Left hindlimb (tissue), 1 donor: ENCODE measurements around the gene SHPK.
A peak's percentile ranks its signal among the peaks of the same experiment; 100 is the strongest.

Source experiments
- DNase-seq: peaks from one replicate; pipeline ENCODE4 v3.0.0-alpha.2; 2018

SHPK gene

GRCh38 chr17:3659541-3660111 lies 23.6 kb upstream of the SHPK start:
- peak; percentile 67 for DNase-seq

DNA sequence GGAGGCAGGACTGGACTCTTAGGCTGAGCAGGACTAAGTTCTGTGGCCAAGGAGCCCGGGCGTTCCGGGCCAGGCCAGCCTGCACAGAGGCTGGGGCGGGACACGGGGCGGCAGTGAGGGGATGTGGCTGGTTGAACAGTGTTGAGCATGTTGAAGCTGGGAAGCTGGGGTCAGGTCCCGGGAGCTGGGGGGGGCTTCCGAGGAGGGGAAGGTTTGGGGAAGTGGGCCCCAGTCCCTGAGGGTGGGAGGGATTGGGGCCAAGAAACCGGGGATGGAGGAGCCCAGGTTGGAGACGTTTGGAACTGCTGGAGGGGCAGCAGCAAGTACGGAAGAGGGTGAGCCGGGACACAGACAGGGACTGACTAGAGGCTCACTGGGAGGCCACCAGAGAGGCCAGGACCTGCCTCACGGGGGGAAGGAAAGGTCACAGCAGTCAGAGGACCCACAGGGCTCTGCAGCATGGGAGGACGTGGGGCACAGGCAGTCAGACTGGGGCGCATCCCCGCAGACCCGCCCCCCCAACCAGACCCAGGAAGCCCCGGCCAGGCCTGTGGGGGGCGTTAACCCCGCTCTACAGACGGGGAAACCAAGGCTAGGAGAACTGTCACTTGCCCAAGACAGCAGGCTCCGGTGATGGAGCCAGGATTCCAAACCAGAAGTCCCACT lies 22.9 kb upstream of the SHPK start:
- DNase-seq, result no peak

GRCh38 chr17:3657874-3658783 lies 22.1 kb upstream of the SHPK start:
- no peak for DNase-seq

DNA sequence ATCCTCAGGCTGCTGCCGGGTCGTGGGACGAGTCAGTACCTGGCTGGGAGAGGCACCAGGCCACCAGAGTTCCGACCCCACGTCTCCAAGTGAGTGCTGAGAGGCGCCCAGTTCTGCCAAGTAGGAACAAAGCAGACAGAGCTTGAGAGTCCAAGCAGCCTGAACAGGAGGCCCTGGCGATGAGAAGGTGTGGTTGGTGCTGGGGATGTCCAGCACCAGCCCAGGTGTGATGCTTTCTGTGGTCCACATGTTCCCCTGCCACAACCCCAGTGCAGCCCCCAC lies 21.5 kb upstream of the SHPK start:
- DNase-seq, result no peak

DNA sequence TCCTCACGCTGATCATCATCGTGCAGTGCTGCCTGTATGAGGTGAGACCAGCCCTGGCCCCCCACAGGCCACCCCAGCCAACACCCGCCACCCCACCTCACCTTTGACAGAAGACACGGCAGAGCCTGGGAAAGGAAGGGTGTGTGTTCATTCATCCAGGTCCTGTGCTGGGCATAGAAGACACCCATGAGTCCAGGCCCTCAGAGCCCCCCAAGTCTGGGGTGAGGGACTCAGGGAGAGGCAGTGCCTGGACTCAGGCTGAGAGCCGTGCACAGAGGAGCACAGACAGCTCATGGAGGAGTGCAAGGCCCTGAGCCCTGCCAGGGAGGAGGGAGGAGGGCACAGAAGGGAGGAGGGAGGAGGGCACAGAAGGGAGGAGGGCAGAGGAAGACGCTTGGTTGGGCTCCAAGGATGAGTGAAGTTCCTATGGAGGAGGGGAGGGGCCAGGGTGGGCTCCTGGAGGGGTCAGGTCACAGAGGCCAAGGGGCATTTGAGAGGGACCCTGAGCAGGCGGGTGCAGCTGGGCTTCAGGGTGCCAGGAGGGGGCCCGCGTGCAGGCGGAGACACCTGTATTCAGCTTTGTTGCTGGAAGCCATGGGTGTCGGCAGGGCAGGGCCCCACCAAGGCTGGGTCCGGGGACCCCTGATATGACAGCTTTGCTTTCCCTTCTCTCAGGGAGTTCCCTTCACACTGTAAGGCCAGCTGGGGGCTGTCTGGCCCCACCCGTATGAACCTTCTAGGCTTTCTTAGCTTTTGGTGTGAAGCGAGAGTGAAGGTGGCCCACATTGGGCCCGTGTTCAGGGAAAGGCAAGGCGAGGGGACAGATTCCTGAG lies 20.9 kb upstream of the SHPK start:
- no peak for DNase-seq

- DNase-seq, result no peak
Observed at GRCh38 chr17:3656353-3656752, 20.3 kb upstream of the SHPK start.

- DNase-seq, result no peak
Observed at GRCh38 chr17:3655766-3656165, 19.7 kb upstream of the SHPK start.

- DNase-seq, result no peak
Observed at GRCh38 chr17:3647769-3648555, 11.9 kb upstream of the SHPK start.

GRCh38 chr17:3647251-3647650 lies 11.2 kb upstream of the SHPK start:
- no peak for DNase-seq

- no peak for DNase-seq
Observed at GRCh38 chr17:3645310-3645709, 9.3 kb upstream of the SHPK start.

DNA sequence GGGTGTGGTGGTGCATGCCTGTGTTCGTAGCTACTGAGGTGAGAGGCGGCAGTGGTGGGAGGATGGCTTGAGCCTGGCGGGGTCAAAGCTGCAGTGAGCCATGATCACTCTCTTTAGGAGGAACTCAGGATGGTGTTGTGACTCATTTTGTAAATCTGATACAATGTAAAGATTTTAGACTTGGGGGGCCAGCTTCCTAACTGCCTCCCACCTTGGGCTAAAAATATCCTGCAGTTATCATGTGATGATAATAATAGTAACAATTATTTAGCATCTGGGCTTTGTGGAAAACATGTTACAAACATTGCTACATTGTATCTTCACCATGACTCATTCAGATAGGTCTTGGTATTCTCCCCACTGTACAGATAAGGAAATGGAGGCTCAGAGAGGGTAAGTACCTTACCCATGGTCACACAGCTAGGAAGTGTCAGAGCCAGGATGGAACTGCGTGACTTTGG lies 7.9 kb upstream of the SHPK start:
- DNase-seq, result no peak

GRCh38 chr17:3641717-3642486 lies 5.9 kb upstream of the SHPK start:
- DNase-seq, result no peak

DNA sequence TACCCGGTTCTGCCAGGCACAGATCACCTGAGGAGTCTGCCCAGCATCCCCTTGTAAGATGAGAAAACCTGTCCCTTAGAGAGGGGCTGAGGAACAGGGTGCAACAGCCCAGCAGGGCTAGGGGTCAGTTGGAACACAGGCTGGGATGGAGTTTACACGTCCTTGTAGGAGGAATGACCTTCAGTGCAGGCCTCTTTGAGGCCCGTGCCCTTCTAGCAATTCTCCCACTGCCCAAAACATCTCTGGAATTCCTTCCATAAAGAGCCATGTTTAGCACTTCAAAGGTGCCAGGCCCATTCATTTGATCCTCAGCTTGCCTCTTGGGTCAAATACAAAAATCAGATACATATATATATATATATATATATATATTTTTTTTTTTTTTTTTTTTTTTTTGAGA lies 5.0 kb upstream of the SHPK start:
- no peak for DNase-seq

DNA sequence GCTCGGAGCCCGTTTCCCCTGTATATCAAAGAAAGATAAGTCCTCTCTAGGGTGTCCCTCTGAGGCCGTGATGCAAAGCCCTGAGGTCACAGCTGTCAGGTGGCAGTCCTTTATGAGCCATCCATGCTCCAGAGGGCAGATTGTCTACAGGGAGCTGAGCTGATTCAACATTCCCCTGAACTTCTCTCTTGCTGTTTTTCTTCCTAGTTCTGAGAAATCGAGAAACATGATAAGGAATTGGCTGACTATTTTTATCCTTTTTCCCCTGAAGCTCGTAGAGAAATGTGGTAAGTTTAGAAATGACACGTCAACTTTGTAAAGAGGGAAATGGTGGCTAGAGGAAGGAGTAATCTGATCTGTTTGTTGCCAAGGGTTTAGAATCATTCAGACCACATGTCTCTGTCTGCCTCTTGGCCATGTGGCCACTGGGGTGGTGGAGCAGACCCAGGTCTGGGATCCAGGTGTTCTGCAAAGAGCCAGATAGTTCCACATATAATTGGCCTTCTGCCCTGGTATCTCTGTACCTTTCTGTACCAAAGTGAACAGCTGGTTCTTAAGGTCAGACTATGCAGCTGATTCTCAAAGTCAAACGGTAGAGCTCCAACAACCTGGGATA lies 4.0 kb upstream of the SHPK start:
- DNase-seq, result no peak

GRCh38 chr17:3636908-3637373 lies 891 bp upstream of the SHPK start:
- no peak for DNase-seq

GRCh38 chr17:3635474-3636153 lies 436 bp downstream of the SHPK start:
- peak; percentile 51 for DNase-seq

DNA sequence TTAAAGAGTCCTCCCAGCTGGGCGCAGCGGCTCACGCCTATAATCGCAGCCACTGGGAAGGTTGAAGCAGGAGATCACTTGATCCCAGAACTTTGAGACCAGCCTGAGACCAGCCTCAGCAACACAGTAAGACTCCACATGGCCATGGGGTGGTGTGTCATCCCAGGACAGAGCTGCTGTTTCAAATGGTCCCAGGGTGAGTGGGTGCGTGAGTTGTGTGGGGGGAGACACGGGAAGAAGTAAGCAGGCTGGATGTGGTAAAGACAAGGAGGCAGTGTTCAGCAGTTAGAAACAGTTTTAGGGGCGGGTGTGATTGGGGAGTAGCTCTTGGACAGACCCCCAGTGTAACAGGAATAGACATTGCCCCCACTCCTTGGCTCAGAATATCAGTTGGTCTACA lies 3.8 kb downstream of the SHPK start:
- no peak for DNase-seq

- DNase-seq, result no peak
Observed at GRCh38 chr17:3630781-3631180, 5.3 kb downstream of the SHPK start.

GRCh38 chr17:3627769-3628167 lies 8.3 kb downstream of the SHPK start:
- DNase-seq, result no peak
